ENCODE results near the gene USH1C.

- TF ChIP-seq CTCF (IDR thresholded peaks at IDR 0.05), result no peak
- TF ChIP-seq POLR2A (IDR thresholded peaks at IDR 0.05), result no peak
Observed at GRCh38 chr11:17488563-17488962, 55.7 kb downstream of the USH1C start.

Measured in body of pancreas (tissue), 4 donors.